SK-N-SH (cell line): ENCODE data around the gene MAML3. TPM values are rescaled to one million over a fixed set of nuclear protein-coding genes. Genes with fewer than 3 reads are reported as not detected.

Experiments
- CTCF ChIA-PET: fragments of 300-600, 350-600 bp; formaldehyde crosslinking; extraction: SDS; loops from one replicate; lab custom pipeline; 2021; lab: Yijun Ruan, JAX
- POLR2A ChIA-PET: fragments of 350-600 bp; sonication (Branson Sonifier 250); formaldehyde crosslinking; extraction: SDS; loops from one replicate; lab custom pipeline; 2020; ENCODE audit warnings: antibody characterized with exemption, inconsistent platforms; lab: Yijun Ruan, JAX
- DNase-seq: peaks from one replicate; pipeline ENCODE4 v3.0.0; 2012
- H2AFZ ChIP-seq: fragments of 200-600 bp; sonication (generic); 2 replicates; pipeline ENCODE4 v1.8.1; 2016; ENCODE audit warnings: antibody characterized with exemption, mild to moderate bottlenecking, low read depth
- H3F3A ChIP-seq: fragments of 200-600 bp; sonication (generic); replicated peaks from 2 replicates; pipeline ENCODE3; 2016; ENCODE audit warnings: antibody characterized with exemption, mild to moderate bottlenecking; ENCODE audit not compliant: insufficient read depth
- H3K27ac ChIP-seq, 2 experiments: fragments of 200-500 bp in 1 of 2; fragments of 200-600 bp in 1 of 2; sonication (Bioruptor generic) in 1 of 2; sonication (generic), shearing (Covaris generic) in 1 of 2; 2 replicates each; pipeline versions ENCODE4 v1.5.1 to v1.6.1; 2014 to 2016; ENCODE audit warnings: low read depth in 2 of 2, inconsistent platforms in 1 of 2, low read length in 1 of 2, mild to moderate bottlenecking in 1 of 2, mixed read lengths in 1 of 2
- H3K27me3 ChIP-seq: fragments of 200-600 bp; sonication (generic), shearing (Covaris generic); 2 replicates; pipeline ENCODE4 v1.6.1; 2016; ENCODE audit warnings: mixed run types; ENCODE audit not compliant: insufficient read depth
- H3K36me3 ChIP-seq, 2 experiments: fragments of 200-500 bp in 1 of 2; fragments of 200-600 bp in 1 of 2; sonication (Bioruptor generic) in 1 of 2; sonication (generic) in 1 of 2; replicated peaks in 1 of 2; 2 replicates each; pipeline versions ENCODE3 to v1.5.1; 2014 to 2016; ENCODE audit warnings: low read length in 1 of 2, mild to moderate bottlenecking in 1 of 2; ENCODE audit not compliant: insufficient read depth in 2 of 2, control insufficient read depth in 1 of 2
- H3K4me1 ChIP-seq, 2 experiments: fragments of 200-500 bp in 1 of 2; fragments of 200-600 bp in 1 of 2; sonication (Bioruptor generic) in 1 of 2; sonication (generic), shearing (Covaris generic) in 1 of 2; 2 replicates each; pipeline versions ENCODE4 v1.5.1 to v1.6.1; 2014 to 2016; ENCODE audit warnings: low read depth in 1 of 2, low read length in 1 of 2, mixed run types in 1 of 2; ENCODE audit not compliant: insufficient read depth in 2 of 2, control insufficient read depth in 1 of 2
- H3K4me2 ChIP-seq: fragments of 200-600 bp; sonication (generic), shearing (Covaris generic); 2 replicates; pipeline ENCODE4 v1.6.1; 2017; ENCODE audit warnings: mixed run types
- H3K4me3 ChIP-seq, 2 experiments: fragments of 200-500 bp in 1 of 2; fragments of 200-600 bp in 1 of 2; sonication (Bioruptor generic) in 1 of 2; sonication (generic), shearing (Covaris generic) in 1 of 2; 2 replicates each; pipeline versions ENCODE4 v1.5.1 to v1.8.1; 2014 to 2016; ENCODE audit warnings: low read depth in 2 of 2, inconsistent platforms in 1 of 2, low read length in 1 of 2, mild to moderate bottlenecking in 1 of 2, mixed read lengths in 1 of 2, moderate library complexity in 1 of 2
- H3K79me2 ChIP-seq: fragments of 200-600 bp; sonication (generic); 2 replicates; pipeline ENCODE4 v1.8.1; 2017; ENCODE audit warnings: mild to moderate bottlenecking; ENCODE audit not compliant: insufficient read depth
- H3K9ac ChIP-seq: fragments of 200-600 bp; sonication (generic); 2 replicates; pipeline ENCODE4 v1.6.1; 2017; ENCODE audit warnings: mixed run types
- H3K9me2 ChIP-seq: fragments of 200-600 bp; sonication (generic); 2 replicates; pipeline ENCODE4 v1.6.1; 2017; ENCODE audit warnings: mixed run types
- H3K9me3 ChIP-seq: fragments of 200-600 bp; sonication (generic); 2 replicates; pipeline ENCODE4 v1.6.1; 2017; ENCODE audit warnings: mixed run types, mild to moderate bottlenecking, moderate library complexity
- H4K20me1 ChIP-seq: fragments of 200-600 bp; sonication (generic); 2 replicates; pipeline ENCODE4 v1.6.1; 2017; ENCODE audit warnings: mild to moderate bottlenecking, mixed run types; ENCODE audit not compliant: insufficient read depth
- ELF1 ChIP-seq: IDR thresholded peaks from 2 replicates; pipeline ENCODE4 v1.4.0; 2012
- EP300 ChIP-seq, 2 experiments: IDR thresholded peaks; 2 replicates each; pipeline versions ENCODE4 v1.4.0 to v1.6.1; 2012; ENCODE audit warnings: borderline replicate concordance in 1 of 2, low read depth in 1 of 2, low read length in 1 of 2
- FOSL2 ChIP-seq: IDR thresholded peaks from 2 replicates; pipeline ENCODE4 v1.4.0; 2012; ENCODE audit warnings: low read depth, mild to moderate bottlenecking, moderate library complexity, borderline replicate concordance
- FOXJ3 ChIP-seq: sonication (generic); formaldehyde crosslinking; IDR thresholded peaks from 2 replicates; pipeline ENCODE4 v1.5.1; 2020; ENCODE audit warnings: mild to moderate bottlenecking, missing genetic modification reagents
- GABPA ChIP-seq: IDR thresholded peaks from 2 replicates; pipeline ENCODE4 v1.4.0; 2012; ENCODE audit warnings: low read depth, mild to moderate bottlenecking
- JUND ChIP-seq: IDR thresholded peaks from 2 replicates; pipeline ENCODE4 v1.4.0; 2012
- MAX ChIP-seq: IDR thresholded peaks from 2 replicates; pipeline ENCODE4 v1.4.0; 2012; ENCODE audit warnings: low read depth
- MXI1 ChIP-seq: IDR thresholded peaks from 2 replicates; pipeline ENCODE4 v1.6.1; 2012; ENCODE audit warnings: mild to moderate bottlenecking, low read depth, low read length, improper control_type of control experiment
- NFIC ChIP-seq: IDR thresholded peaks from 2 replicates; pipeline ENCODE4 v1.4.0; 2012; ENCODE audit warnings: borderline replicate concordance
- PBX3 ChIP-seq: IDR thresholded peaks from 2 replicates; pipeline ENCODE4; 2012
- RAD21 ChIP-seq: IDR thresholded peaks from 2 replicates; pipeline ENCODE4 v1.6.1; 2012; ENCODE audit warnings: mild to moderate bottlenecking, low read length
- RCOR1 ChIP-seq: fragments of 150-350 bp; IDR thresholded peaks from 2 replicates; pipeline ENCODE4 v1.6.1; 2017; ENCODE audit warnings: antibody characterized with exemption, low read length
- SMC3 ChIP-seq: IDR thresholded peaks from 2 replicates; pipeline ENCODE4 v1.6.1; 2012; ENCODE audit warnings: low read depth, low read length, improper control_type of control experiment
- TCF12 ChIP-seq: IDR thresholded peaks from 2 replicates; pipeline ENCODE4 v1.4.0; 2012
- USF2 ChIP-seq: fragments of 150-350 bp; IDR thresholded peaks from 2 replicates; pipeline ENCODE4 v1.6.1; 2017; ENCODE audit warnings: antibody characterized with exemption, low read length, low read depth, borderline replicate concordance
- YY1 ChIP-seq: IDR thresholded peaks from 2 replicates; pipeline ENCODE4 v1.4.0; 2012; ENCODE audit warnings: low read depth, mild to moderate bottlenecking
- WGBS: methylation state at CpG from one replicate; pipeline ENCODE4 v1.1.6; 2017; ENCODE audit warnings: low lambda C conversion rate; 5-methylcytosine and 5-hydroxymethylcytosine counted together
- polyA plus RNA-seq, 3 experiments: library from polyadenylated mRNA; depleted of rRNA; stranded (reverse); fragments of >200 nt; gene quantifications; 2 replicates each; pipeline ENCODE4 v1.2.3, GENCODE V29; 2012

The MAML3 gene
- polyA plus RNA-seq, 1 of the 3 experiments (the other 2 are of a cell fraction): 5.3 TPM

- Histone ChIP-seq H3K27ac (peak overlapping the region; percentile 48 to 79), H3K4me3 (no peak overlapping the region), H2AFZ (peak overlapping the region; percentile 6; the same call in 1 of the 2 replicates), H3K9ac (no peak overlapping the region), H3K36me3 (no peaks in the 10 kb centered on the region), H3K4me1 (peaks cover 0 to 20% of the 10 kb centered on the region in 2 experiments; a peak in 2 of 4 replicates), H4K20me1 (no peaks in the 10 kb centered on the region), H3K9me3 (no peaks in the 10 kb centered on the region), H3K27me3 (no peaks in the 10 kb centered on the region), H3K4me2 (peak overlapping the region; percentile 0; the same call in 1 of the 2 replicates), H3K79me2 (peaks cover 9% of the 10 kb centered on the region; the same call in 1 of the 2 replicates), H3K9me2 (no peaks in the 10 kb centered on the region), H3F3A (peaks cover 10% of the 10 kb centered on the region)
- 42% methylated on average over 4 of the region's 4 CpGs for WGBS
- TF ChIP-seq JUND: peak; percentile 60; the same call in 1 of the 2 replicates
- peak; percentile 62; the same call in 1 of the 2 replicates for TF ChIP-seq YY1
- TF ChIP-seq ELF1: no peak
- 0 out of 2 replicates have a peak, but pooled peaks have one; percentile 4 for TF ChIP-seq NFIC
- TF ChIP-seq FOSL2: peak; percentile 64; the same call in 1 of the 2 replicates
- TF ChIP-seq PBX3: peak; percentile 59; the same call in 1 of the 2 replicates
- 0 out of 2 replicates have a peak, but pooled peaks have one; percentile 31 for TF ChIP-seq MAX
- TF ChIP-seq EP300 (IDR thresholded peaks at IDR 0.05; ENCODE audit: borderline replicate concordance in 1 of 2, low read depth in 1 of 2, low read length in 1 of 2): no peak
- TF ChIP-seq TCF12: peak; percentile 50
- peak; percentile 41 for DNase-seq
- POLR2A ChIA-PET: no interaction called here
- CTCF ChIA-PET: interaction anchor here (0.7 to 1.2 kb wide), 8 partner anchors 11 to 244 kb away, joined by 3 read pairs; no protein-coding TSS in a partner anchor
Observed at GRCh38 chr4:140116442-140117104, 37.4 kb downstream of the MAML3 start.

- H3K36me3 ChIP-seq: no peaks in the 10 kb centered on the region
- H3K79me2 ChIP-seq: peaks cover 9% of the 10 kb centered on the region; the same call in 1 of the 2 replicates
- no peak overlapping the region for H3K27ac ChIP-seq
- ChIA-PET CTCF (interaction anchor here (0.8 kb wide), 1 partner anchor 13 kb away, joined by 3 read pairs; no protein-coding TSS in a partner anchor), POLR2A (no interaction called here)
- no peak overlapping the region for H3K4me3 ChIP-seq
- H3K9me2 ChIP-seq: no peaks in the 10 kb centered on the region
- no peak for TF ChIP-seq JUND
- no peak for TF ChIP-seq GABPA
- no peak for TF ChIP-seq RAD21
- no peak for TF ChIP-seq USF2
- no peak for TF ChIP-seq FOSL2
- no peak for TF ChIP-seq SMC3
- TF ChIP-seq EP300 (IDR thresholded peaks at IDR 0.05; ENCODE audit: borderline replicate concordance in 1 of 2, low read depth in 1 of 2, low read length in 1 of 2): no peak
- no peak for TF ChIP-seq RCOR1
- no peak for TF ChIP-seq ELF1
- no peak for TF ChIP-seq TCF12
- no peak for TF ChIP-seq FOXJ3 (CRISPR knock-in tag)
- TF ChIP-seq MXI1: no peak
- no peak overlapping the region for H3K9ac ChIP-seq
- H3F3A ChIP-seq: peaks cover 10% of the 10 kb centered on the region
- H3K9me3 ChIP-seq: no peaks in the 10 kb centered on the region
- no peak overlapping the region for H3K4me2 ChIP-seq
- no peaks in the 10 kb centered on the region for H4K20me1 ChIP-seq
- no peaks in the 10 kb centered on the region for H3K27me3 ChIP-seq
- H2AFZ ChIP-seq: no peak overlapping the region
- DNase-seq: no peak
- peaks cover 0 to 25% of the 10 kb centered on the region in 2 experiments; a peak in 2 of 4 replicates for H3K4me1 ChIP-seq
Observed at GRCh38 chr4:140115140-140115539, 38.8 kb downstream of the MAML3 start.
